NCI-H128 (cell line): ENCODE measurements around the gene MLEC.

Experiments
- DNase-seq: peaks from one replicate; lab custom pipeline; 2025; ENCODE audit not compliant: unreplicated experiment; lab: John Stamatoyannopoulos, UW

Gene MLEC

DNA sequence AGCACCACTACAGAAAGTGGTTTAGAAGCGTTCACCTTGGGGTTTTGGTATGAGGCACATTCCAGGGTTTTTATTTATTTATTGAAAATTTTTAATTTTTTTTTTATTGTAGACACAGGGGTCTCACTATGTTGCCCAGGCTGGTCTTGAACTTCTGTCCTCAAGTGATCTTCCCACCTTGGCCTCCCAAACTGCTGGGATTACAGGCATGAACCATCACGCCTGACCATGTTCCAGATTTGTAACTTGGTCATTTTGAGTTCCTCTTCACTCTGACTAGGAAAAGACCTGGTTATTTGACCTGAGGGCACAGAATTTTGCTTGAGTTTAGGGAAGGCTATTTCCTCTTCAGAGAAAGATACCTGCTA, 3.1 kb downstream of the MLEC start:
- DNase-seq: no peak

DNA sequence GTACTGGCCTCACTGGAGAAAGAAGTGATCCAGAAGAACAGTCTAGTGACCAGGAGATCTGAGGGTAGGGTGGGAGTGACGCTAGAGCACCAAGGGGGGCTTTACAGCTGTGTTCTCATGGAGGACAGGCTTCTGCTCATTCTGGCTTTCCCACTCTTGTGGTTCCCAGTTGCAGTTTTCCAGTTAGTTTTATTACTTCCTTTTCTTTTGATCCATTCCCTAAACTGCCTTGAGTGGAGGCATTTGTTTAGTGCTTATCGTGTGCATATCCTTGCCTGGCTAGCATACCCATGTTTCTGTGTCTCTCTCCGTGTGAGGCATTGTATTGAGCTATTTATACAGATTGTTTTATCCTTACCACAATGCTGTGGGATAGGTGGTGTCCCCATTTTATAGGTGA, 4.0 kb downstream of the MLEC start:
- DNase-seq: no peak

DNA sequence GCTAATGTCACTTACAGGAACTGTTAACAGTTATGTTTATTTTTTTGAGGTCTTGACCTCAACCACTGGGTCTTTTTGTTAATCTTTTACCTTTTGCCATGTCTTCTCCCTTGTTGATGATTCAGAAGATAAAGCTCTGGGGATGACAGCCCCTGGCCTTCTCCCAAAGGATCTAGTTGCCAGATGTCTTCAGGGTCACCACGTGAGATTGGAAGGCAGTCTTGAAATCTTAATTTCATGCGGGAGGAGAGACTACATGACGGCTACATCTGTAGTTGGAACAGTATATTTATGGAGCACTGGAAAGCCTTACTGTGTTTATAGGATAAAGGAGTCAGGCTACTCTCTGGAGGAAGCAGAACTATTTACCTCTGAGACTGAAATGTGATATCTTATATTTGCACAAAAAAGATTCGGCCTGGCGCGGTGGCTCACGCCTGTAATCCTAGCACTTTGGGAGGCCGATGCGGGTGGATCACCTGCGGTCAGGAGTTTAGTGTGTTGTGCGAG, 5.6 kb downstream of the MLEC start:
- DNase-seq: no peak

DNA sequence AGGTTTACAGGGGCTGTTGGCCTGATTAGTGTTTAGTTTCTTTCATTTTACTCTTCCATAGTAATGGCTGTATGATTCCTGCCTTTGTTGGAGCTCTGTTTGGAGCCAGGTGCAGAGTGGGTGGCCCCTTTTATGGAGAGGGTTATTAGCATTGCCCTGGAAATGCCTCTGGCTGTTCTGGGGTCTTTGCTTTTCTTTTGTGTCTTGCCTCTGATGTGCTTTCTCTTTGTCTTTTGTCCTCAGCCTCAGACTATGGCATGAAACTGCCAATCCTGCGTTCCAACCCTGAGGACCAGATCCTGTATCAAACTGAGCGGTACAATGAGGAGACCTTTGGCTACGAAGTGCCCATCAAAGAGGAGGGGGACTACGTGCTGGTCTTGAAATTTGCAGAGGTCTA, 6.9 kb downstream of the MLEC start:
- DNase-seq: no peak

DNA sequence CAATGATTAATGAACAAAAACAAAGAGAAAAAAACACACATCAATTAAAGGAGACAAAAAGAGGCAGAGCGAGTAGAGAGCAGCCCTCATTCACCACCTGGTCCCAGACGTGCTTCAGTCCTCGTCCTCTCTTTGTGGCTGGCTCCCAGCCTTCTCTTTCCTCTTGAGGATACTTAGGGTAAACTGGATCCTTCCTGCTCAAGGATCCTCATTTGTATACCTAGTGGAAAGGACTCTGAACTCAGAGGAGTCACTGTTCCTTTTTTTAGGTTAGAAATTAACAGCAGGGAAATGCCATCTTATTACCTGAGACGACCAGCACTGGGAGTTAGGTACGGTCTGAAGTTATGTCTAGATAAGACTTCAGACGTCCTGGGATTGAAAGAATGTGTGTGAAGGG, 9.7 kb downstream of the MLEC start:
- DNase-seq: no peak

DNA sequence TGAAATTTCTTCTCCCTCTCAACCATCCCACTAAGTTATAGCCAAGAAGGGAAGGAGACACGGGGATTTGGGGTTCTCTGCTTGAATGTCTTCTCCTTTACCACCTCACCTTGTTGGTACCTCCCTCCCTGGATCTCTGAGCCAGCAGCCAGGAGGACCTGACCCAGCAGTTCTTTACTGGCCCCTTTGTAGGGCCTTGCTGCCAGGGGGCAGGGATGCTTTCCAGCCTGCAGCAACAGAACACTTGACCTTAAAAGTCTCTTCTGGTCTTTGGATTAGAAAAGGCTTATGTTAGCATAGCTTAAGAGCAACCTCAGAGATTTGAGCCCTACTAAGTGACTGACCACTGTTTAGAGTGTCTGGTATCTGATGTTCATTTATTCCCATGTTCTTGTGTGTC, 10.4 kb downstream of the MLEC start:
- DNase-seq: no peak

DNA sequence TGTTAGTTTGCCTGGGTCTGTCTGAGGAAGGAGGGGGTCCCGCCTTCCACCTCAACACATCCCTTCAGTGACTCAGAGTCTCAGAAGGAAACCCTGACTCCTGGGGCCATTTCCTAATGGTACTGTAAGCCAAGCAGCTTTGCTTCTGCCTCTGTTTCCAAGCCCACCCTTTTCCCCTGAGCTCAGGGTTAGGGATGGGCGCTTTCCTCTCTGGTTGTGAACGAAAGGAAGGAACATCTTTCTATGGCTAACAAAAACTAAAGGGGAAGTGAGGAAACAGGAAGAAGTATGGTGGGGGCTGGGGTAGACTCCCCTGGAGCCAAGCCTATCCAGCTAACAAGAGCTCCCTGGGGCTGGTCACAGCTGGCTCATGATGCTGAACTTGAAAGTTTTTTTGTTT, 11.7 kb downstream of the MLEC start:
- no peak for DNase-seq

DNA sequence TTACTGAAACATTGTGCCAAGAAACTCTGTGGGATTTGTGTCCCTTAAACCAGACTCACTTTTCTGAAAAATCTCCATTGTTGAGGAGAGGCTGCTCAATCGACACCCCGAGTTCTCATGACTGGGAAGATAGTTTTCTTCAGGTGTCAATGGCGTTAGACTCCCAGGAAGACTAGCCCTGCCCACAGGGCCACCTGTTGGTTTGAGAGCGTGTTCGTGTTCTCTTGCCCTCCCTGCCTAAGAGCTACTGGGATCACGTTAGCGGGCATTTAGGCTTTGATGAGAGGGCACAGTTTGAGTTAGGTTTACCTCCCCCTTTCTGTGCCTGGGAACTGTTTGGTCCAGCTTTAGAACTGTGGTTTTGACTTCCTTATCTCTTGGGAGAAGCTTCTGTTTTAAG, 12.6 kb downstream of the MLEC start:
- DNase-seq: no peak

DNA sequence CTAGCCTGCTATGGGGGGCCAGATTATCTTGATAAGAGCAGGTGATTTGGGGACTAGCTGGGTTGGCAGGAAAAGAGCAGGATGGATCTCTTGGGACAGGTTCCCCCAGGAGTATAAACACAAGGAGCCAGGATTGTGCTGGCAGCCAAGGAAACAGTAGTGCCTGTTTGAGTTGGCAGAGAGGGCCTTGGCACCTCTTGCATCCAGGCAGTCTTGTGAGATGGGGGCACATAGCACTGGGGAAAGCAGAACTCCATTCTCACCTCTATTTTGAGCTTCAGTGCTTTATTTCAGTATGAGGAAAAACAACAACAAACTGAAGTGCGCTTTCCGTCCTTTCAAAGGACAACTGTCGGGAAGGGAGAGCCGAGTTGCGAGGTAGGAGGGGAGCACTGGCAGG, 13.9 kb downstream of the MLEC start:
- no peak for DNase-seq

DNA sequence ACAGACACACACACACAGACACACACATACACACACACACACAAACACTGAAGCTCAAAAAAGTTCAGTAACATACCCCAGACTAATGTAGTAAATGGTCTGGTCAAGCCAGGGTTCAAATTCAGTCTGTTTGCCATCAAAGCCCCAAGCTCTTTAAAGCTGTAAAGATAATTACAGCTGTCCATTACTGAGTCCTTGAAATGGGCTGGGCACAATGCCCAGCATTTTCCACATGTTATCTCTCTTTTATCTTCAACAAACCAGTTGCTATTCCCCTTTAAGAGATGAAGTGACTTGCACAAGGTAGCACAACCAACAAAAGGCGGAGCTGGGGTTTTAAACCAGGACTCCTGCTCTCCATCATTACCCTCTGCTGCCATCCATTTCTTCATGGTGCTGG, 15.7 kb downstream of the MLEC start:
- DNase-seq: no peak

DNA sequence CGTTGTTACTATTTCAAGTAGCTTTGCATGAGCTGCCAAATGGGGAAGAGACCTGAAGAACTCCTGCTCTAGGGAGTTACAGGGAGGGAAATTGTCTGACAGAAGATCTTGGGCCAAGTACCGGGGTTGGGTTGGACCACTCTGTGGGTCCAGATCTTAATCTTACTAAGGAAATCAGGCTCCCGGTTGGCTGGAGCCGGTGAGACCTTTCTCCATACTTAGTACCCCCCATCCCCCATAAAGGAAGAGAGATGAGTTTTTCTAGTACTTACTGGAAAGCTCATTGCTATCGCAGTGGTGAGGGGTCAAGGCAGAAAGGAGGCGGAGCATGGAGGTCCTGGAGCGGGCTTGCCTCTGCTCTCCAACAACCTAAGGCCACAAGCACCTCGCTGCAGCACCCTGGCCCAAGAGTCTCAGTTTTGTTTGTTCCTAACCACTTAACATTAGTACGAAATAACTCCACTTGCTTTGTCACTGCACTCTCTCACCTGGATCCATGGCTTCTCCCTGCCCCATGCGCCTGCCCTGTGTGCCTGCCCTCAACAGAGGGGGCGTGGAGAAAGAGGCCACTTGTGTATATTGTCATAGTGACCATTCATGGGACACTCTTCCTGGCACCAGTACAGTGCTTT, 16.5 kb downstream of the MLEC start:
- no peak for DNase-seq

DNA sequence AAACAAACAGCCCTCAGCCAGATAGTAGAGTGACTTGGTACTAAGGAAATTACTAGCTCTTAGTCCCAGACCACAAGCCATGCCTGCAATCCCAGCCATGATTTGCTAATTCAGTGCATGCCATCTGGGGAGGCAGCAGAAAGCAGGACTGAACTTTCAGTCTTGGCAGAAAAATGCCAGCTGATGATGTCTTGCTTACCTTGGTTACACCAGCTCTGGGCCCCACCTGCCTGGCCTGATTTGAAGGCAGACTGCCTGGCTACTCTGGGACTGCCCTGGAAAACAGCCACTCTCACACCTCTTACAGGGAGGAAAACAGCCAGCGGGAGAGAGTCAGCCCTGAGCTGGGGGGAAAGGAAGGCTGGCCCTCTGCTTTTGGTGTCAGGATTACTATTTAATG, 18.7 kb downstream of the MLEC start:
- no peak for DNase-seq

DNA sequence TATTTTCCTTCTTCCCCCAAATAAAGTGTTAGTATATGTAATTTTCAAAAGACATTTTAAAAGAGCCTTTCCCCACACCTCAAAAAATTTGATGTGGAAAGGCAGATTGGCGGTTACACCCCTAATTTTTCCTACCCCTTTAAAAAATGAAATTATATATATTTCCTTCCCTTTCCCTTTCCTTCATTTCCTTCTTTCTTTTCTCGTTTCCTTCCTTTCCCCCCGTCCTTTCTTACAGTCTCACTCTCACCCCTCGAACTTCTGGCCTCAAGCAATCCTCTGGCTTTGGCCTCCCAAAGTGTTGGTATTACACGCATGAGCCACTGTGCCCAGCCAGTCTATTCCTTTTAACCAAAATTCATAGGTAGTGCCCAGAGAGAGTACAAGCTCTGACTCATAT, 19.1 kb downstream of the MLEC start:
- DNase-seq: no peak

DNA sequence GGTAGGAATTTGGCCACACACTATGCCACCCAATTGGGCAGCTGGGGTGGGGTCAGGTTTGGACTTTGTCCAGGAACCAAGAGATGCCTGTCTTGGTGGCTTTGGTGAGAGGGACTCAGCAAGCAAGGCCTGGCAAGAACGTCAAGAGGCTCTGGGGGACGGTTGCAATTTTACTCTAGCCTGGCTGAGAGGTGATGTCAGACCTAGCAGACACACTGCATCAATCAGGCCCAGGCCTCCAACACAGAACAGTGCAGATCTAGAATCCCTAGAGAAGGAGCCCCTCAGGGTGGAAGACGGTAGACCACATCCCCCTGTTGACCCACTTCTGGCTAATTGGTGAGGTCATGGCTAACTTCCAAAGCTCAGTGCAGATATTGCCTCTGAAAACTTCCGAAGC, 21.7 kb downstream of the MLEC start:
- DNase-seq: no peak

DNA sequence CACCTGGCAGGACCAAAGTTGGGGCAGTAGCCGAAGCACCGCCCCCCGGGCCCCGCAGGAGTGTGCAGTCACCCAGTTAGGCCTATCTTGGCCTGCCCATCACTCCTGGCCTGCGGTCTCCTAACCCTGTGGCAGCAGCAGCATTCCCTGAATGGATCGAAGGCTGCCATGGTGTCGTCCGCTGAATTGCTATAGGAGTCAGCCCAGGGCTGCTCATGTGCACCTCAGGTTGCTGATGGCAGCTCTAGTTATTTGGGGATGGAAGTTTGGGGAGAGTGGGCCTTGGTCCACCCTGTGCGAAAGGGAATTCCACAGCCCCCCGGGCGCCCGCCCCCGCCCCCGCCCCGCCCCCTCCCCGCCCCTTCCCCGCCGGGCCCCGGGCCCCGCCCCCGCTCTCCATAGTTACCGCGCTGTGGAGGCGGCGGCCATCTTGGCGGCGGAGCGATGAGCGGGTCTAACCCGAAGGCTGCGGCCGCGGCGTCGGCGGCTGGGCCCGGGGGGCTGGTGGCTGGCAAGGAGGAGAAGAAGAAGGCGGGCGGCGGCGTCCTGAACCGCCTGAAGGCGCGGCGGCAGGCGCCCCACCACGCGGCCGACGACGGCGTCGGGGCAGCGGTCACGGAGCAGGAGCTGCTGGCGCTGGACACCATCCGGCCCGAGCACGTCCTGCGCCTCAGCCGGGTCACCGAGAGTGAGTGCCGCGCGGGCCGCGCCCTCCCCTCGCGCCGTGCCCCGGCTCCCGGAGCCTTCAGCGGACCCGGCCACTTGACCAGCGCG, 23.3 kb downstream of the MLEC start, which contains the start of gene UNC119B:
Gene UNC119B (plus strand): TSS at position 428 of the 774 bp plus-strand sequence. CDS start 17 bp downstream, at position 445.
- peak; percentile 19 for DNase-seq

DNA sequence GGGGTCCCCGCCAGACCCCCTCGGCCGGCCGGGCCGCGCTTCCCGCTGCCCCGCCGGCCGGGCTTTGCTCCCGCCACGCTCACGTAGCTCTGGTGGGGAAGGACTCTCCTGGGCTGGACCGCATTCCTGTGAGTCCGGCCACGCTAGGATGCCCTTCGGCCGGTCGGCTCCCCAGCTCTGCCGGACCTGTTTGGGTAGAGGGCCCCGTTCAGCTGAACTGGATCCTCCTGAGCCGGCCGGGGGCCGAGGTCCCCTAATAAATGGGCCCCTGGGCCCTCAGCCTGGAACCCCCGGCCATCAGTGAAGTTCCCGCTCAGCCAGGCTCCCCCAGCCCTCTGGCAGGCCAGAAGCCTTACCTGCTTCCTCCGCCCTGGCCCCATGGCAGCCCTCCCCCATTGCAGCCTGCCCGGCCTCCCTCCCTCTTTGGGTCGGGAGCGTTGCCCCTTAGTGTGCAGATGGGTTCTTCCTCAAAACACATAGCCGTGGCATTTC, 23.9 kb downstream of the MLEC start:
- no peak for DNase-seq

DNA sequence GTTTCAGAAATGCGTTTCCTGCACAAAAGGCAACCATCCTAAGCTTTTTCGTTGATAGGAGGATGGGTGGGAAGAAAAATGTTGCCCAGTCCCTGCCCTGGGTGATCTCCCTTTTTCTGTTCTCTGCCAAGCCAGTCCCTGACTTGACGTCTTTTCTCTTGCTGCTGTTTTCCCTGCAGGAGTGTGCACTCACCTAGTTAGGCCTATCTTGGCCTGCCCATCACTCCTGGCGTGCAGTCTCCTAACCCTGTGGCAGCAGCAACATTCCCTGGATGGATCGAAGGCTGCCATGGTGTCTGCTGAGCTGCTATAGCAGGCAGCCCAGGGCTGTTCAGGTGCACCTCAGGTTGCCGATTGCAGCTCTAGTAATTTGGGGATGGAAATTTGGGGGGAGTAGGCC, 24.5 kb downstream of the MLEC start:
- no peak for DNase-seq

DNA sequence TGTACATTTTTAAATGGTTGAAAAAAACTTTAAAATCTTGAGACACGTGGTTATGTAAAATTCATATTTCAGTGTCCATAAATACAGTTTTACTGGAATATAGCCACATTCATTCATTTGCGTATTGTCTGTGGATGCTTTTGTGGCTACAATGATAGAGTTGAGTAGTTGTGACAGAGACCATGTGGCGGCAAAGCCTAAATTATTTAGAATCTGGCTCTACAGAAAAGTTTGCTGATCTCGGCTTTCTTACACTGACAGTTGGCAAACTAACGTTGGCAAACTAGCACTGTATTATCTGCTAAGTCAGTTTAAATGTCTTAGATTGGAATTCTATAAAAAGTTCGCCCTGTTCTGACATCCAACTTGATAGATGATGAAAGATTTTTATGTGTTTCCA, 25.7 kb downstream of the MLEC start:
- DNase-seq: no peak

DNA sequence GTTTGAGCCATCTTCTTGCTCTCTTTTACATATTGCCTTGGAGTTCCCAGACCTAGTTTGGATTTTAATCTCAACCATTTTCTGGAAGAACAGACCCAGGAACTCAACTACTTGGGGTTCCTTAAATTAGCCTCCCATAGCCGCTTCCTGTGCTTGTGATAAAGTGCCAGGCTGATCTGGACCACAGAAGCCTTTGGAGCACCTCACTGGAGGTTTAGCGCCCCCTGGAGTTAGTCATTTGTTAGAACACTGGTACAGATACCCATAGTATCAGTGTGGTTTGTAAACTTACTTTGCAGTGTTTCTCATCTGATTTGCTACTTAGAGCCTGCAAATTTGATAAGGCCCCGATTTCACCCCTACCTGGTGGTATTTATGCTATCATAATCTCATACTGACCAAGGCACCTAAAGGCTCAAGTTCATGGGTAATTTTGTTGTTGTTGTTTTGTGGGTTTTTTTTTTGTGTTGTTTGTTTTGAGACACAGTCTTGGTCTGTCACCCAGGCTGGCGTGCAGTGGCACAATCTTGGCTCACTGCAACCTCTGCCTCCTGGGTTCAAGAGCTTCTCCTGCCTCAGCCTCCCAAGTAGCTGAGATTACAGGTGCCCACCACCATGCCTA, 27.0 kb downstream of the MLEC start:
- DNase-seq: peak; percentile 30

DNA sequence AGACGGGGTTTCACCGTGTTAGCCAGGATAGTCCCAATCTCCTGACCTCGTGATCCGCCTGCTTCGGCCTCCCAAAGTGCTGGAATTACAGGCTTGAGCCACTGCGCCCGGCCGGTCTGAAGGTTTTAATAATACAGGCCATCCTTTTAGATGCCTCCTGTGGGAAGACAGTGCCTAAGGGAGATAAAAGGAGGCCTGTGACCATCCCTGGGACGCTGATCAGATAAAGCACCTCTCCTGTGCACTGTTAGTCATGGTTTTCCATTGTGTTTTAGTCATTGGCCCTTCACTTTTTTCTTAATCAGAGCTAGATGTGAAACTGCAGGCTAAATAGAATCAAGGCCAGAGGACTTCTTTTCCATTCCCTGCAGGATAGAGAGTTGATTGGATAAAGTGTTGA, 31.1 kb downstream of the MLEC start:
- no peak for DNase-seq

DNA sequence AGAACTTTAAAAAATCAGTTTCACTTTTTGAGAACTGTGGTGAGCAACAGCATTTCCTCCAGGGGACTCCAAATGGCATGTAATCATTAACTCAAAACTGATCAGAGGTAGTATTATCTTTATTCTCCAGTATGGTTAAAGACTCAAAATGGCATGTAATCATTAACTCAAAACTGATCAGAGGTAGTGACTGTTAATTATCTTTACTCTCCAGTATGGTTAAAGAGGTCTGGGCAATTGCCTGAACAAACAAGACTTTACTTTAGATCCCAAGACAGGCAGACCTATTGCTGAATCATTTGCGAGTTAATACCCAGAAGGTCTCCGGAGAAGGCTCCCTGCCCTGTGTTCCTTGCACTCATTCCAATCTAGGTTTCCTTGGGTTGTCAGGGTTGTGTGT, 32.1 kb downstream of the MLEC start:
- DNase-seq: no peak
